IMR-90 (cell line): ENCODE data around the gene APBB3. TPM values are rescaled to one million over a fixed set of nuclear protein-coding genes. Genes with fewer than 3 reads are reported as not detected.

Experiments
- ATAC-seq: fragments of 200-7000 bp; cut with Tn5 transposase; 2 replicates; pipeline ENCODE4 v1.9.1; 2020; ENCODE audit warnings: low read depth, mild to moderate bottlenecking, moderate library complexity
- BruUV-seq: library from RNA; stranded (reverse); fragments of 400-500 nt; replicated peaks from 2 replicates; lab custom pipeline; 2021; lab: Mats Ljungman, UMichigan
- CTCF ChIA-PET: fragments of 300-600 bp; formaldehyde crosslinking; extraction: SDS; loops from one replicate; lab custom pipeline; 2021; ENCODE audit warnings: antibody characterized with exemption; lab: Yijun Ruan, JAX
- POLR2A ChIA-PET: fragments of 300-600 bp; sonication (Branson Sonifier 250); formaldehyde crosslinking; loops from one replicate; lab custom pipeline; 2022; ENCODE audit warnings: antibody characterized with exemption; ENCODE audit not compliant: unreplicated experiment; lab: Charles Lee
- DNase-seq: peaks from one replicate; pipeline ENCODE4 v3.0.0; 2013
- H2AFZ ChIP-seq: replicated peaks from 2 replicates; pipeline ENCODE3; 2013; ENCODE audit warnings: low read length, mild to moderate bottlenecking; ENCODE audit not compliant: poor library complexity
- H2AK5ac ChIP-seq: 2 replicates; pipeline ENCODE4 v1.6.1; 2013; ENCODE audit warnings: low read depth, low read length, inconsistent platforms
- H2AK9ac ChIP-seq: replicated peaks from 2 replicates; pipeline ENCODE3; 2013; ENCODE audit warnings: mild to moderate bottlenecking, low read depth, low read length, moderate library complexity; ENCODE audit not compliant: poor library complexity
- H2BK120ac ChIP-seq: 2 replicates; pipeline ENCODE4 v1.6.1; 2013; ENCODE audit warnings: low read depth, low read length, inconsistent platforms
- H2BK15ac ChIP-seq: 3 replicates; pipeline ENCODE4 v1.6.1; 2013; ENCODE audit warnings: low read depth, low read length, inconsistent platforms
- H2BK20ac ChIP-seq: 2 replicates; pipeline ENCODE4 v1.6.1; 2013; ENCODE audit warnings: low read depth, mild to moderate bottlenecking, inconsistent platforms, low read length, moderate library complexity
- H2BK5ac ChIP-seq: 2 replicates; pipeline ENCODE4 v1.6.1; 2013; ENCODE audit warnings: mild to moderate bottlenecking, low read depth, low read length, inconsistent platforms; ENCODE audit not compliant: poor library complexity, severe bottlenecking
- H3K14ac ChIP-seq: replicated peaks from 2 replicates; pipeline ENCODE4 v1.6.1; 2013; ENCODE audit warnings: low read depth, low read length, inconsistent platforms
- H3K18ac ChIP-seq: 2 replicates; pipeline ENCODE4 v1.6.1; 2013; ENCODE audit warnings: low read depth, low read length, control low read depth
- H3K23ac ChIP-seq: 2 replicates; pipeline ENCODE4 v1.6.1; 2013; ENCODE audit warnings: low read depth, low read length, inconsistent platforms
- H3K27ac ChIP-seq: 2 replicates; pipeline ENCODE4 v1.5.1; 2013; ENCODE audit warnings: mild to moderate bottlenecking, control low read depth, low read length; ENCODE audit not compliant: insufficient read depth
- H3K27me3 ChIP-seq: 2 replicates; pipeline ENCODE4 v1.6.1; 2013; ENCODE audit warnings: low read length; ENCODE audit not compliant: control insufficient read depth, insufficient read depth
- H3K36me3 ChIP-seq: 2 replicates; pipeline ENCODE4 v1.6.1; 2013; ENCODE audit warnings: low read length, mixed read lengths; ENCODE audit not compliant: control insufficient read depth, insufficient read depth
- H3K4ac ChIP-seq: 2 replicates; pipeline ENCODE4 v1.6.1; 2013; ENCODE audit warnings: low read depth, low read length, inconsistent platforms
- H3K4me1 ChIP-seq: 2 replicates; pipeline ENCODE4 v1.6.1; 2013; ENCODE audit warnings: low read length, mixed read lengths; ENCODE audit not compliant: control insufficient read depth, insufficient read depth
- H3K4me2 ChIP-seq: 2 replicates; pipeline ENCODE4 v1.6.1; 2013; ENCODE audit warnings: low read depth, mild to moderate bottlenecking, control low read depth, low read length, moderate library complexity
- H3K4me3 ChIP-seq: 2 replicates; pipeline ENCODE4 v1.5.1; 2013; ENCODE audit warnings: low read depth, mild to moderate bottlenecking, control low read depth, low read length, moderate library complexity; ENCODE audit not compliant: insufficient read depth
- H3K56ac ChIP-seq: 2 replicates; pipeline ENCODE4 v1.6.1; 2013; ENCODE audit warnings: low read length, inconsistent platforms; ENCODE audit not compliant: insufficient read depth; ENCODE audit errors: extremely low read depth
- H3K79me1 ChIP-seq, 2 experiments: 2 replicates each; pipeline ENCODE4 v1.6.1; 2013; ENCODE audit warnings: low read length in 2 of 2, inconsistent platforms in 1 of 2, low read depth in 1 of 2
- H3K9ac ChIP-seq: 2 replicates; pipeline ENCODE4 v1.6.1; 2013; ENCODE audit warnings: low read depth, low read length, control low read depth
- H3K9me1 ChIP-seq: 2 replicates; pipeline ENCODE4 v1.6.1; 2013; ENCODE audit warnings: low read length, inconsistent platforms; ENCODE audit not compliant: insufficient read depth
- H3K9me3 ChIP-seq: 2 replicates; pipeline ENCODE4 v1.6.1; 2013; ENCODE audit warnings: low read length; ENCODE audit not compliant: control insufficient read depth, insufficient read depth
- H4K20me1 ChIP-seq: 2 replicates; pipeline ENCODE4 v1.6.1; 2013; ENCODE audit warnings: low read length, inconsistent platforms; ENCODE audit not compliant: insufficient read depth
- H4K5ac ChIP-seq: 2 replicates; pipeline ENCODE4 v1.6.1; 2013; ENCODE audit warnings: mild to moderate bottlenecking, low read depth, low read length, control low read depth
- H4K8ac ChIP-seq, 2 experiments: 2 replicates each; pipeline ENCODE4 v1.6.1; 2013; ENCODE audit warnings: low read depth in 2 of 2, low read length in 2 of 2, control low read depth in 1 of 2, inconsistent platforms in 1 of 2
- H4K91ac ChIP-seq: 2 replicates; pipeline ENCODE4 v1.6.1; 2013; ENCODE audit warnings: low read depth, low read length, inconsistent platforms; ENCODE audit not compliant: insufficient read depth
- BHLHE40 ChIP-seq: fragments of 150-350 bp; IDR thresholded peaks from 2 replicates; pipeline ENCODE4 v1.6.1; 2016; ENCODE audit warnings: mild to moderate bottlenecking, low read depth, low read length
- MAFK ChIP-seq: IDR thresholded peaks from 2 replicates; pipeline ENCODE4 v1.6.1; 2012; ENCODE audit warnings: low read depth, low read length, improper control_type of control experiment
- NFE2L2 ChIP-seq: fragments of 150-350 bp; IDR thresholded peaks from 2 replicates; pipeline ENCODE4 v1.6.1; 2016; ENCODE audit warnings: low read depth, mild to moderate bottlenecking, low read length
- POLR2A ChIP-seq: IDR thresholded peaks from 2 replicates; pipeline ENCODE4 v1.6.1; 2012; ENCODE audit warnings: mild to moderate bottlenecking, low read depth, low read length
- RCOR1 ChIP-seq: IDR thresholded peaks from 2 replicates; pipeline ENCODE4 v1.6.1; 2012; ENCODE audit warnings: mild to moderate bottlenecking, low read length, improper control_type of control experiment; ENCODE audit not compliant: insufficient replicate concordance
- SMC3 ChIP-seq: fragments of 150-350 bp; IDR thresholded peaks from 2 replicates; pipeline ENCODE4 v1.6.1; 2016; ENCODE audit warnings: low read depth, mild to moderate bottlenecking, antibody characterized with exemption, low read length, moderate library complexity
- WGBS, 2 experiments: methylation state at CpG; one replicate each; pipeline versions ENCODE4 v1.1.5 to v1.1.7; 2013; ENCODE audit warnings: missing lambda C conversion rate in 2 of 2; ENCODE audit not compliant: insufficient read length in 1 of 2; ENCODE audit errors: extremely low coverage in 2 of 2; 5-methylcytosine and 5-hydroxymethylcytosine counted together
- dilution Hi-C: fragments of 300-500 bp; cut with HindIII; formaldehyde crosslinking; loops from one replicate; pipeline ENCODE4 v1.14.3; 2018; ENCODE audit warnings: low sequenced_read_pairs; ENCODE audit not compliant: unreplicated experiment
- in situ Hi-C: fragments of 300-500 bp; cut with MboI; formaldehyde crosslinking; loops from 3 replicates; pipeline ENCODE4 v1.14.3; 2019; ENCODE audit warnings: low sequenced_read_pairs, inconsistent platforms, mixed read lengths
- intact Hi-C: fragments of 100-400 bp; cut with micrococcal nuclease; formaldehyde crosslinking; loops from 2 replicates; pipeline ENCODE4 v1.10.0; 2022
- polyA plus RNA-seq, 3 experiments: library from polyadenylated mRNA; depleted of rRNA; stranded (reverse); fragments of >200 nt; gene quantifications; 2 replicates each; pipeline ENCODE4 v1.2.3, GENCODE V29; 2012; ENCODE audit warnings: low replicate concordance in 1 of 3
- total RNA-seq: library from RNA; depleted of rRNA; stranded (reverse); fragments of >200 nt; gene quantifications from 2 replicates; pipeline ENCODE4 v1.2.3, GENCODE V29; 2012

Gene APBB3
- total and polyA plus RNA-seq, 2 of the 4 experiments (the other 2 are of a cell fraction): 6.6 to 23.8 TPM

GRCh38 chr5:140563596-140563995, 802 bp downstream of the APBB3 start:
- 50% methylated on average over 3 of the region's 8 CpGs; no CpG with 5 or more reads in 1 of the 2 experiments for WGBS, 2 experiments
- H2AFZ ChIP-seq: peak overlapping the region; percentile 97
- TF ChIP-seq MAFK (no peak), NFE2L2 (no peak), BHLHE40 (no peak), RCOR1 (no peak), POLR2A (no peak), SMC3 (no peak)
- H3K27me3 ChIP-seq: no peaks in the 10 kb centered on the region
- ChIA-PET CTCF (interaction anchor here (0.5 kb wide), 1 partner anchor 23 kb away, joined by 3 read pairs; no protein-coding TSS in a partner anchor), POLR2A (interaction anchor here (0.6 kb wide), 2 partner anchors 77 to 424 kb away, joined by 3 to 4 read pairs; no protein-coding TSS in a partner anchor)
- no peak overlapping the region for H2BK15ac ChIP-seq
- peak overlapping the region; percentile 72 for H3K27ac ChIP-seq
- no peaks in the 10 kb centered on the region for H3K9me3 ChIP-seq
- peaks cover 8% of the 10 kb centered on the region for H3K4me1 ChIP-seq
- peak overlapping the region; percentile 95 for H2AK9ac ChIP-seq
- peak overlapping the region; percentile 92 for H3K4me2 ChIP-seq
- H3K36me3 ChIP-seq: peaks cover 35% of the 10 kb centered on the region
- H3K23ac ChIP-seq: peak overlapping the region; percentile 92
- peak overlapping the region; percentile 97 for H3K14ac ChIP-seq
- H4K91ac ChIP-seq: peak overlapping the region; percentile 53
- no peak for ATAC-seq
- H4K20me1 ChIP-seq: no peaks in the 10 kb centered on the region
- H3K18ac ChIP-seq: peak overlapping the region; percentile 16; the same call in 1 of the 2 replicates
- H3K56ac ChIP-seq: 0 out of 2 replicates have a peak overlapping the region, but pooled peaks have one; percentile 62
- H4K5ac ChIP-seq: peak overlapping the region; percentile 65
- intact Hi-C loops (no loop called here), dilution Hi-C loops (no loop called here), in situ Hi-C loops (loop anchor here (5.0 kb wide), 1 partner anchor 84 kb away; the partner anchor contains the start of genes IK and NDUFA2)
- H3K9ac ChIP-seq: peak overlapping the region; percentile 76
- peaks cover 17% of the 10 kb centered on the region for H3K9me1 ChIP-seq
- BruUV-seq: no TSS peak
- H2BK120ac ChIP-seq: 0 out of 2 replicates have a peak overlapping the region, but pooled peaks have one; percentile 30
- H3K79me1 ChIP-seq: peaks cover 27 to 53% of the 10 kb centered on the region in 2 experiments
- peak overlapping the region; percentile 82 for H3K4me3 ChIP-seq
- H3K4ac ChIP-seq: peak overlapping the region; percentile 33
- H2BK5ac ChIP-seq: peak overlapping the region; percentile 31
- H4K8ac ChIP-seq: peak overlapping the region; percentile 83 to 88; a peak in 3 of 4 replicates
- DNase-seq: no peak
- H2BK20ac ChIP-seq: no peak overlapping the region
- peak overlapping the region; percentile 78; the same call in 1 of the 2 replicates for H2AK5ac ChIP-seq
